ENCODE data around the gene HES6. TPM values are rescaled to one million over a fixed set of nuclear protein-coding genes. Genes with fewer than 3 reads are reported as not detected.

The HES6 gene, protein sequence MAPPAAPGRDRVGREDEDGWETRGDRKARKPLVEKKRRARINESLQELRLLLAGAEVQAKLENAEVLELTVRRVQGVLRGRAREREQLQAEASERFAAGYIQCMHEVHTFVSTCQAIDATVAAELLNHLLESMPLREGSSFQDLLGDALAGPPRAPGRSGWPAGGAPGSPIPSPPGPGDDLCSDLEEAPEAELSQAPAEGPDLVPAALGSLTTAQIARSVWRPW
- 10.7 and 11.4 TPM in 2 replicates for total RNA-seq

DNA sequence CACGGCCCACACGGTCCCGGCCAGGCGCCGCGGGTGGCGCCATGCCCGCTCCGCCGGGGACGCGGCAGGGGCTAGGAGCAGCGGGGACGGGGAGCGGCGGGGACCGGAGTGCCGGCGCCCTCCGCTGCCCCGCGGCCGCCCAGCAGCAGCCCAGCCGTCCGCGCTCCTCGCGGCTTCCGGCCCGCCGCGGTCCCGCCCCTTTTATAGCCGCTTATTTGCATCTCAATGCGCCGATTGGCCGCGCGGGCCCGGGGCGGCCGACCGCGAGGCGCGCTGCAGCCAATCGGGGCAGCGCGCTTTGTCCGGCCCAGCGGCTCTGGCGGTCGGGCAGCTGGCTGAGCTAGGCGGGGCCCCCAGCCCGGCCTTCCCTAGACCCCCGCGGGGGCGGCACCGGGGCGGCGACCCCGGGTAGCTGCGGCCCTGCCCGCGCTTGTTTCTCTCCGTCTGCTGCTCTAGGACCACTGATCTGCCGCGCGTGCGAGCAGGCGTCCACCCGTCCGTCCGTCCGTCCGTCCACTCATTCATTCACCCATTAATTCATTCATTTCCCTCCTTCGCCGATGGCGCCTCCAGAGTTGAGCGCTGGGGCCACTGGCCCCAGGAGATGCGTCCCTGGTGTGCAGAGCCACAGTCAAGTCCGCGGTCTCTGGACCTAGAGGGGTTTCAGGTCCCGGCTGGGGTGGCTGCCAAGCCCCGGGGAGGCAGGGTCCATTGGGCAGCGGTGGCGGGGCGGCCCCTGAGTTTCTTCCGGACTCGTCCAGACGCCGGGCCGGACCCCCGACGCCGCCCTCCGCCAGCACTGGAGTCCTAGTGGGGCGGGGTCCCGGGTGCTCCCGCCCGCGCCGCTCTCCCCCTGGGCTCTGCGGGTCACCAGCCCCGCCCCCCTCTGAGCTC, at the start of gene HES6:
TSS of gene HES6 (minus strand) at position 176 of the 894 bp plus-strand sequence. CDS start at position 43, 133 bp downstream.

DNA sequence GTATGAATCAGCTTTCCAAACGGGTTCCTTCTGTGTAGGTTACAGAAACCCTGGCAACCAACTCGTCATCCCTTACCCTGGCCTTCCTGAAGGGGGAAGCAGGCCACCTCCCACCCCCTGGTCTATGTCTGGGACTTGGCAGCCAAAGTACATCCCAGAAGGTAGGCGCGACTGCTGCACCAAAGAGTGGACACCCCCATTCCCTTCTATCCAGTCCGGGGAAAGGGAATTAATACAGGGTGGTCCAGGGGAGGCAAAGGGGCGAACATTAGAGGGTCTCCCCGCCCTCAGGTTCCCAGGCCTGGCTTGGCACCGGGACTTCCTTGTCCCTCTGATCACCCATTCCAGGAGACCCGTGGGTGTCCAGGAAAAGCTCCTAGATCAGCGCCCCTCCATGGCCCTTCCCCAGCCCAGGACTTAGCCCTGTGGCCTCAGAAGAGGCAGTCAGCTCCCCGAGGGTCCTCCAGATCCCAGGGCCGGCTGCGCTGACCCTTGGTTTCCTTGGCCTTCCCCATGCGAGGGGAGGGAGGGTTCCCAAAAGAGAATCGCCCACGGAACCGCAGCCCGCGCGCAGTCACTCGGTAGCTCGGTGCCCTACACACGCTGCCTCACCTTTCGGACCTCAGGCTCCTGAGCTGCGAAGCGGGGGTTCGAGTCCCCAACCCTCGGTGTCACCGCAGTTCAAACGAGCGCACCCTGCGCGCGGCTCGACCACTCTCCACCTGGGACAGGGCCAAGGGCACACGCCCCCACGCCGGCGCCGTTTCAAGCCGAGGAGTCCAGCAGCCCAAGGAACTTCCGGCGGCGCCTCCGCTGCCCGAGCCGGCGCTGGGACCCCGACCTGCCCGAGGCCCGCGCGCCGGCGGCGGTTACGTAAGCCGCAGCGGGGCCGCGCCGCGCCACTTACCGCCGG, 48.2 kb upstream of the HES6 start, which contains the start of gene PER2:
TSS of gene PER2 (minus strand) at position 874 of the 913 bp plus-strand sequence. CDS start 10,674 bp downstream, outside the sequence.

DNA sequence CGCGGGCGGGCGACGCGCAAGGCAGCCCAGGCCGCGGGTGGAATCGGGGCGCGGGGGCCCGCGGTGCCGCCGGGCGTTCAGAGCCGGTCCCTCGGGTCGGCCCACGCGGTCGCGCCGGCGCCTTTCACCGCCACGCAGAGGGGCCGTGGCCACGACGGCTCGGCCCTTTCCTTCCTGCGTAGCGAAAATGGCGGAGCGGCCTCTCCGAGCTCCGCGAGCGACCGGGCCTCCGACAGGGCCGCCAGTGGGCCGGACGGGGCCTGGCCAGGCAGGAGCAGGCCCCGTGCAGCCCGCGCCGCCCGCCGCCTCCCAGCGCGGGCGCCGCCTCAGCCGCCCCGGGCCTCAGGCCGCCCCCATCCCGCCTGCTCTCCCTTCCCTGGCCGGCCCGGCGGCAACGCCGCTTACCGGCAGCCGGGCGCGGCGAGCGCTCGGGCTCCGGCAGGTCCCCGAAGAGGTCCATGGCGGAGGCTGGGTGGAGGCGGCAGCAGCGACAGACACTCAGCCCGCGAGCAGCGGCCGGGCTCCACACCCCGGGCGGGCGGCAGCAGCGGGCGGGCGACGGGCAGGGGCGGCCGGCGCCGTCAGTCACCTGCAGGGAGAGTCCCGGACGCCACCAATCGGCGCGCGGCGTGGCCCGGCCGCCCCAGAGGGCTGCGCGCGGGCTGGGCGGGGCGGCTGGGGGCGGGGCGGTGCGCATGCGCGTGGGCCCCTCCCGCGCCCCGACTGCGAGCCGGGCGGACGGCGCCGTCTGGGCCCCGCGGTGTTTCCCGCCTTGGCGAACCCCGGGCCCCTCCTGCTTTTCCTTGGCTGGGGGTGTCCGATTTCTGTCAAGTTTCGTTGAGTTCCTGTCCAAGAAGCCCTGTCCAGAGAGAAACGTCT, 36.5 kb downstream of the HES6 start, which contains the start of gene ILKAP:
TSS of gene ILKAP (minus strand) at position 602 of the 879 bp plus-strand sequence. CDS start at position 460, 142 bp downstream.

Other genes starting within 250 kb of the HES6 start
- 18.0 and 19.5 TPM in 2 replicates for gene SCLY, start 179.0 kb downstream of the HES6 start, total RNA-seq
- gene ESPNL, start 139.7 kb downstream of the HES6 start, total RNA-seq = 5.2 and 6.4 TPM in 2 replicates
- 0.15 TPM in 1 of 2 replicates, not detected in the other for gene KLHL30, start 101.4 kb downstream of the HES6 start, total RNA-seq
- gene ERFE, start 81.1 kb downstream of the HES6 start, total RNA-seq = 4.2 TPM in 2 replicates
- 19.2 and 20.7 TPM in 2 replicates for gene ILKAP, start 36.3 kb downstream of the HES6 start, total RNA-seq
- gene PER2, start 48.6 kb upstream of the HES6 start, total RNA-seq = 1.0 and 1.5 TPM in 2 replicates
- gene TRAF3IP1, start 80.5 kb upstream of the HES6 start, total RNA-seq = 4.0 and 10.3 TPM in 2 replicates
- gene ASB1, start 186.9 kb upstream of the HES6 start, total RNA-seq = 28.2 and 32.3 TPM in 2 replicates